Measurements from ENCODE around the gene UGCG.

DNA sequence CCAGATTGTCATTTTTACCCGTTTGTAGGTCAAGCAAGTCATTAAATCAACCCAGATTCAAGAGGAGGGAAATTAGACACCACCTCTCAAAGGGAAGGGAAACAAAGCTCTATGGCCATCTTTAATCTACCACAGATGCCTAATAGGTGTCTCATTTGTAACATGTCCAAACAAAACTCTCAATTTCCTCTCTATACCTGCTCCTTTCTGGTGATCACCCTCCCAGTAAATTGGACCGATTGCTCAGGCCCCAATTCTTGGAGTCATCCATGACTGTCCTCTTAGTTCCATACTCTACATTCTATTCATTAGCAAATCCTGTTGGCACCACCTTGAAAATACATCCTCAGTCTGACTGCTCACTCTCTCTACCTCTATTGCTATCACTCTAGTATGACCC is 22.1 kb upstream of the UGCG start:
- TF ChIP-seq, protein P1, sequence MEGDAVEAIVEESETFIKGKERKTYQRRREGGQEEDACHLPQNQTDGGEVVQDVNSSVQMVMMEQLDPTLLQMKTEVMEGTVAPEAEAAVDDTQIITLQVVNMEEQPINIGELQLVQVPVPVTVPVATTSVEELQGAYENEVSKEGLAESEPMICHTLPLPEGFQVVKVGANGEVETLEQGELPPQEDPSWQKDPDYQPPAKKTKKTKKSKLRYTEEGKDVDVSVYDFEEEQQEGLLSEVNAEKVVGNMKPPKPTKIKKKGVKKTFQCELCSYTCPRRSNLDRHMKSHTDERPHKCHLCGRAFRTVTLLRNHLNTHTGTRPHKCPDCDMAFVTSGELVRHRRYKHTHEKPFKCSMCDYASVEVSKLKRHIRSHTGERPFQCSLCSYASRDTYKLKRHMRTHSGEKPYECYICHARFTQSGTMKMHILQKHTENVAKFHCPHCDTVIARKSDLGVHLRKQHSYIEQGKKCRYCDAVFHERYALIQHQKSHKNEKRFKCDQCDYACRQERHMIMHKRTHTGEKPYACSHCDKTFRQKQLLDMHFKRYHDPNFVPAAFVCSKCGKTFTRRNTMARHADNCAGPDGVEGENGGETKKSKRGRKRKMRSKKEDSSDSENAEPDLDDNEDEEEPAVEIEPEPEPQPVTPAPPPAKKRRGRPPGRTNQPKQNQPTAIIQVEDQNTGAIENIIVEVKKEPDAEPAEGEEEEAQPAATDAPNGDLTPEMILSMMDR (IDR thresholded peaks at IDR 0.05; ENCODE audit: low read depth, low read length): no peak
- TF ChIP-seq, protein P2, sequence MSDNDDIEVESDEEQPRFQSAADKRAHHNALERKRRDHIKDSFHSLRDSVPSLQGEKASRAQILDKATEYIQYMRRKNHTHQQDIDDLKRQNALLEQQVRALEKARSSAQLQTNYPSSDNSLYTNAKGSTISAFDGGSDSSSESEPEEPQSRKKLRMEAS (IDR thresholded peaks at IDR 0.05; ENCODE audit: low read depth, low read length): no peak
- no peak for TF ChIP-seq POLR2A (IDR thresholded peaks at IDR 0.05; ENCODE audit: extremely low read depth, insufficient read length)
- no peak for TF ChIP-seq MYC (IDR thresholded peaks at IDR 0.05; ENCODE audit: low read depth, low read length)

Measured in NB4 (cell line).